Smooth muscle cell (in vitro differentiated cells): ENCODE measurements around the gene ISG20L2. TPM values are rescaled to one million over a fixed set of nuclear protein-coding genes. Genes with fewer than 3 reads are reported as not detected.

Source experiments
- DNase-seq: peaks from one replicate; lab custom pipeline; 2025; ENCODE audit not compliant: unreplicated experiment; lab: John Stamatoyannopoulos, UW
- H2AFZ ChIP-seq: fragments of 200-600 bp; sonication (generic); 2 replicates; pipeline ENCODE4 v1.6.0; 2016; ENCODE audit warnings: antibody characterized with exemption, low read depth, mild to moderate bottlenecking
- H3F3A ChIP-seq: fragments of 200-600 bp; sonication (generic); 2 replicates; pipeline ENCODE4 v1.6.0; 2017; ENCODE audit warnings: antibody characterized with exemption, low read depth
- H3K27ac ChIP-seq: fragments of 200-600 bp; sonication (generic); 2 replicates; pipeline ENCODE4 v1.5.1; 2016; ENCODE audit warnings: low read depth, mild to moderate bottlenecking
- H3K27me3 ChIP-seq: fragments of 200-600 bp; sonication (generic); 2 replicates; pipeline ENCODE4 v1.6.1; 2016; ENCODE audit warnings: low read depth, mild to moderate bottlenecking
- H3K36me3 ChIP-seq: fragments of 200-600 bp; sonication (generic); 2 replicates; pipeline ENCODE4 v1.5.1; 2016; ENCODE audit warnings: low read depth
- H3K4me1 ChIP-seq: fragments of 200-600 bp; sonication (generic); 2 replicates; pipeline ENCODE4 v1.5.1; 2016; ENCODE audit warnings: low read depth
- H3K4me2 ChIP-seq: fragments of 200-600 bp; sonication (generic); 2 replicates; pipeline ENCODE4 v1.6.0; 2016; ENCODE audit warnings: mild to moderate bottlenecking
- H3K4me3 ChIP-seq: fragments of 200-600 bp; sonication (generic); 2 replicates; pipeline ENCODE4 v1.5.1; 2016; ENCODE audit warnings: mild to moderate bottlenecking
- H3K79me2 ChIP-seq: fragments of 200-600 bp; sonication (generic); 2 replicates; pipeline ENCODE4 v1.6.0; 2016; ENCODE audit warnings: low read depth, mild to moderate bottlenecking
- H3K9ac ChIP-seq: fragments of 200-600 bp; sonication (generic); 2 replicates; pipeline ENCODE4 v1.6.0; 2016; ENCODE audit warnings: low read depth
- H3K9me3 ChIP-seq: fragments of 200-600 bp; sonication (generic); replicated peaks from 2 replicates; pipeline ENCODE4 v1.5.1; 2016; ENCODE audit warnings: low read depth
- H4K20me1 ChIP-seq: fragments of 200-600 bp; sonication (generic); 2 replicates; pipeline ENCODE4 v1.6.0; 2016; ENCODE audit warnings: low read depth
- CTCF ChIP-seq: fragments of 200-600 bp; sonication (generic); IDR thresholded peaks from 2 replicates; pipeline ENCODE4 v1.5.1; 2017; ENCODE audit warnings: borderline replicate concordance, mild to moderate bottlenecking, antibody characterized with exemption; ENCODE audit not compliant: insufficient read depth, poor library complexity, severe bottlenecking
- WGBS: methylation state at CpG from one replicate; pipeline ENCODE4 v1.1.7; 2016; ENCODE audit warnings: low lambda C conversion rate; 5-methylcytosine and 5-hydroxymethylcytosine counted together
- polyA plus RNA-seq: library from polyadenylated mRNA; unstranded; fragments of >200 nt; fragmentation: Nextera tagmentation; extraction: Ambion mirVana; gene quantifications from 2 replicates; pipeline ENCODE4 v1.2.1, GENCODE V29; 2016
- total RNA-seq: library from RNA; depleted of rRNA; stranded (reverse); fragments of >200 nt; gene quantifications from 2 replicates; pipeline ENCODE4 v1.2.3, GENCODE V29; 2014

Gene ISG20L2
- total and polyA plus RNA-seq, 2 experiments from 2014 or later: 13.8 to 17.4 TPM

DNA sequence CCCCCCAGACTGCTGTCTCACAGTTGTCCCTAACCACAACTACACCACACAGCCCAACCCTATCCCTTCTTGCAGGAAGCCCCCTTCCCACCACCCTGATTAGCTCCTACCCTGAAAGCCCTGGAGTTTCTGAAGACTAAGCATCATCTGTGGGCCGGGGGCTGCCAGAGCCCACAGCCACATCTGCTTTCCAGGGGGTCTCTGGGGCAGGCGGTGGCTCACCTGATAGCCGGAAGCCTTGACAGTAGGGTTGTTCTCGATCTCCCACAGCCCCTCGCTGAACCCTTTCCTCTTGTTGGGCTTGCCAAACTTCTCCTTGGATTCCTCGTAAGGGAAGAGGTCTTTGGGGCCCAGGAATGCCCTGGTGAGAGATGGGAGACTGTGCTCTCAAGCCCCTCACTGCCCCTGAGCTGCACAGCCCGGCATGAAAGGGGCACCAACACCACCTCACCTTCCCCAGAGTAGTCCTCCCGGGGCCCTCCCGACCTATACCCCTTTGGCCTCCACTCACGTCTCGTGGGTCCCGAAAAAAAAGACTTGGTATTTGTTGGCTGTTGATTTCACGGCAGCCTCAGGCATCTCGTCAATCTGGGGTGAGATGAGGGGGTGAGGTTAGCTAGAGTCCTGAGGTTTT, 16.3 kb upstream of the ISG20L2 start:
- peaks cover 47% of the 10 kb centered on the region for H3K4me1 ChIP-seq
- peaks cover 55% of the 10 kb centered on the region for H3K79me2 ChIP-seq
- no peaks in the 10 kb centered on the region for H3K9me3 ChIP-seq
- H3K27me3 ChIP-seq: no peaks in the 10 kb centered on the region
- H2AFZ ChIP-seq: no peak overlapping the region
- H3K27ac ChIP-seq: peak overlapping the region; percentile 100
- no peak overlapping the region for H3K4me2 ChIP-seq
- no peak for TF ChIP-seq CTCF
- 95% methylated on average over 14 of the region's 14 CpGs for WGBS
- no peaks in the 10 kb centered on the region for H4K20me1 ChIP-seq
- H3K36me3 ChIP-seq: no peaks in the 10 kb centered on the region
- DNase-seq: no peak
- peaks cover 20% of the 10 kb centered on the region for H3F3A ChIP-seq
- H3K4me3 ChIP-seq: no peak overlapping the region
- no peak overlapping the region for H3K9ac ChIP-seq

DNA sequence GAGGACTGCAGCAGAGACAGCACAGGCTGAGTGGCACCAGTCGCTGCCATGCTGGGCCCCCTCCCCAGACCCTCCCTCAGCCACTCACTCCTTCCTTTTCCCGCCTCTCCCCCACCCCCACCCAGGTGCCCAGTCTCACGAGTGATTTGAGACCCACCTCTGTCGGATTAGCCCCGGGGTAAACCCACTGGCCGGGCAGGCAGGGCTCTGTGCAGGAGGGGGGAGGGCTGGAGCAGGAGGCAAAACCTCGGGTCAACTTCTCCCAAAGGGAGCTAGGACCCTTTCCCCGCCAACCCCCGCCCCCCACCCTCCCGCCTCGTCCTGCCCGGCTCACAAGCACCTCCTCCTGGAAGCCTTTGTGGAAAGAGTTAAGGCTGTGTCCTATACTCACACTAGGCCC, 15.8 kb upstream of the ISG20L2 start:
- Histone ChIP-seq H3K9me3 (no peaks in the 10 kb centered on the region), H3K36me3 (no peaks in the 10 kb centered on the region), H3K4me2 (no peak overlapping the region), H3K4me1 (peaks cover 45% of the 10 kb centered on the region), H3F3A (peaks cover 20% of the 10 kb centered on the region), H3K27ac (no peak overlapping the region), H2AFZ (no peak overlapping the region), H3K79me2 (peaks cover 55% of the 10 kb centered on the region), H3K9ac (no peak overlapping the region), H3K27me3 (no peaks in the 10 kb centered on the region), H4K20me1 (no peaks in the 10 kb centered on the region), H3K4me3 (no peak overlapping the region)
- no peak for TF ChIP-seq CTCF
- DNase-seq: no peak
- WGBS: 83% methylated on average over 1 of the region's 12 CpGs

DNA sequence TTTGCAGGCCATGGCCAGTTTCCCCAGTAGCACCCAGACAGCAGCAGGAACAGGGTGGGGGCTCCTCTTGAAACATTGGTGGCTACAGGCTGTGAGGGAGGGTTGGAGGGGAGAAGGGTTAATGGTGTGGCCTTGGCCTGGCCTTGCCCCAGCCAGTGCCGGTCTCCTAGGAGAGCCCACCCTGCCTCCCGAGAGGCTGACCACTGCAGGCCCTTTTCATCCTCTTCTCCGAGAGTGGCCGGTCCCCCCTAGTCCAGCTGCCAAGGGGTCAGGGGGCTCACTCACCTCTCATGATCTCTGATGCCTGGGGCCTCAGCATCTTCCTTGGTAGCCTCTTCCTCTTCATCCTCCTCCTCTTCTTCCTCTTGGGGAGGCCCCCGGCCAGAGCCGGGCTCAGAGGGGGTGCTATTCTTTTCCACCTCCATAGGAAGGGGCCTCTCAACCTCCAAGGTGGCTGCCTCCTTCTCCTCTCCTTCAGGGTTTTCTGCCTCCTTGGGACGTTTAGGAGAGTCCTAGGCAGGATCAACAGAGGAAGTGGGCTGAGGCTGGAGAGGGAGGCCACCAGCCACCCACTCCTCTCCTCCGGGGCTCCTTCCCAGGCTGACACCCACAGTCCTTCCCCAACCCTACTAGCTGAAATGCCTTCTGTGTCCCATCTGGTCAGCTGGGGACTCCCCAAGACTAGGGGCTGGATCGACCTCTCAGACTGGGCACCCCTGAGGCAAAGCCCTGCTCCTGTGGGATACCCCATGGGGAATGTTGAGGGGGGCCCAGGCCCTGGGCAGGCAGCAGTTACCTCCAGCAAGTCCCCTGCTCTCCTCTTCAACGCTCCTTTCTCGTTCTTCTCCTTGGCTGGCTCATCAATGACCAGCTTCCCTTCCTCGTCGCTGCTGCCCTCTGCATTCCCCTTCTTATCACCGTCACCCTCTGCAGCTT, 15.1 kb upstream of the ISG20L2 start:
- H3K27me3 ChIP-seq: no peaks in the 10 kb centered on the region
- no peaks in the 10 kb centered on the region for H4K20me1 ChIP-seq
- H3K9ac ChIP-seq: no peak overlapping the region
- peaks cover 17% of the 10 kb centered on the region for H3F3A ChIP-seq
- H3K27ac ChIP-seq: no peak overlapping the region
- H3K4me1 ChIP-seq: peaks cover 38% of the 10 kb centered on the region
- no peaks in the 10 kb centered on the region for H3K36me3 ChIP-seq
- H3K9me3 ChIP-seq: no peaks in the 10 kb centered on the region
- peaks cover 55% of the 10 kb centered on the region for H3K79me2 ChIP-seq
- no peak overlapping the region for H2AFZ ChIP-seq
- H3K4me3 ChIP-seq: no peak overlapping the region
- no peak overlapping the region for H3K4me2 ChIP-seq
- WGBS: 92% methylated on average over 12 of the region's 14 CpGs
- no peak for DNase-seq
- no peak for TF ChIP-seq CTCF
